ENCODE measurements around the gene DNAJB1.
A peak's percentile ranks its signal among the peaks of the same experiment; 100 is the strongest.

The DNAJB1 gene

GRCh38 chr19:14494411-14494810, 23.8 kb downstream of the DNAJB1 start:
- Histone ChIP-seq H3K36me3 (ENCODE audit: insufficient read depth, low read length) (no peaks in the 10 kb centered on the region), H2AFZ (ENCODE audit: low read length) (no peak overlapping the region), H3K4me2 (ENCODE audit: low read depth, low read length, poor library complexity, severe bottlenecking) (peak overlapping the region; percentile 99), H3K9me3 (ENCODE audit: insufficient read depth, low read depth, low read length) (no peaks in the 10 kb centered on the region), H3K9me2 (replicated peaks; ENCODE audit: low read depth, low read length) (no peaks in the 10 kb centered on the region), H3K4me1 (ENCODE audit: insufficient read depth, low read length, poor library complexity, severe bottlenecking) (peaks cover 18% of the 10 kb centered on the region), H4K20me1 (ENCODE audit: insufficient read depth, low read length, poor library complexity, severe bottlenecking) (no peaks in the 10 kb centered on the region), H3F3A (ENCODE audit: low read depth) (no peaks in the 10 kb centered on the region), H3K27me3 (ENCODE audit: insufficient read depth, low read length, poor library complexity, severe bottlenecking) (no peaks in the 10 kb centered on the region), H3K9ac (ENCODE audit: low read depth, low read length, poor library complexity, severe bottlenecking) (no peak overlapping the region), H3K4me3 (ENCODE audit: low read length, poor library complexity, severe bottlenecking) (peak overlapping the region; percentile 94), H3K79me2 (ENCODE audit: insufficient read depth, low read length) (peaks cover 10% of the 10 kb centered on the region; the same call in 1 of the 2 replicates)
- TF ChIP-seq EZH2phosphoT487 (IDR thresholded peaks at IDR 0.05; ENCODE audit: borderline replicate concordance) = no peak
- no peak for TF ChIP-seq CTCF (conservative IDR thresholded peaks at IDR 0.05; ENCODE audit: low read length)

GRCh38 chr19:14492756-14493337, 25.4 kb downstream of the DNAJB1 start:
- H3K9ac ChIP-seq (ENCODE audit: low read depth, low read length, poor library complexity, severe bottlenecking) = no peak overlapping the region
- H3K9me3 ChIP-seq (ENCODE audit: insufficient read depth, low read depth, low read length) = no peaks in the 10 kb centered on the region
- H4K20me1 ChIP-seq (ENCODE audit: insufficient read depth, low read length, poor library complexity, severe bottlenecking) = no peaks in the 10 kb centered on the region
- no peak for TF ChIP-seq CTCF (conservative IDR thresholded peaks at IDR 0.05; ENCODE audit: low read length)
- no peak for TF ChIP-seq EZH2phosphoT487 (IDR thresholded peaks at IDR 0.05; ENCODE audit: borderline replicate concordance)
- no peaks in the 10 kb centered on the region for H3K36me3 ChIP-seq (ENCODE audit: insufficient read depth, low read length)
- H3K9me2 ChIP-seq (replicated peaks; ENCODE audit: low read depth, low read length) = no peaks in the 10 kb centered on the region
- H3F3A ChIP-seq (ENCODE audit: low read depth) = no peaks in the 10 kb centered on the region
- H3K4me1 ChIP-seq (ENCODE audit: insufficient read depth, low read length, poor library complexity, severe bottlenecking) = peaks cover 18% of the 10 kb centered on the region
- H3K4me2 ChIP-seq (ENCODE audit: low read depth, low read length, poor library complexity, severe bottlenecking) = no peak overlapping the region
- peaks cover 10% of the 10 kb centered on the region; the same call in 1 of the 2 replicates for H3K79me2 ChIP-seq (ENCODE audit: insufficient read depth, low read length)
- no peaks in the 10 kb centered on the region for H3K27me3 ChIP-seq (ENCODE audit: insufficient read depth, low read length, poor library complexity, severe bottlenecking)
- no peak overlapping the region for H3K4me3 ChIP-seq (ENCODE audit: low read length, poor library complexity, severe bottlenecking)
- H2AFZ ChIP-seq (ENCODE audit: low read length) = no peak overlapping the region

GRCh38 chr19:14487370-14488125, 30.6 kb downstream of the DNAJB1 start:
- no peaks in the 10 kb centered on the region for H3K36me3 ChIP-seq (ENCODE audit: insufficient read depth, low read length)
- H3K79me2 ChIP-seq (ENCODE audit: insufficient read depth, low read length) = no peaks in the 10 kb centered on the region
- no peaks in the 10 kb centered on the region for H4K20me1 ChIP-seq (ENCODE audit: insufficient read depth, low read length, poor library complexity, severe bottlenecking)

More at GRCh38 chr19:14487370-14488125, 30.6 kb downstream of the DNAJB1 start:
- H3K4me1 ChIP-seq (ENCODE audit: insufficient read depth, low read length, poor library complexity, severe bottlenecking) = no peaks in the 10 kb centered on the region
- H3K9ac ChIP-seq (ENCODE audit: low read depth, low read length, poor library complexity, severe bottlenecking) = no peak overlapping the region
- no peaks in the 10 kb centered on the region for H3K27me3 ChIP-seq (ENCODE audit: insufficient read depth, low read length, poor library complexity, severe bottlenecking)
- H3K4me2 ChIP-seq (ENCODE audit: low read depth, low read length, poor library complexity, severe bottlenecking) = no peak overlapping the region
- H3K4me3 ChIP-seq (ENCODE audit: low read length, poor library complexity, severe bottlenecking) = no peak overlapping the region
- no peaks in the 10 kb centered on the region for H3F3A ChIP-seq (ENCODE audit: low read depth)
- no peaks in the 10 kb centered on the region for H3K9me3 ChIP-seq (ENCODE audit: insufficient read depth, low read depth, low read length)
- H3K9me2 ChIP-seq (replicated peaks; ENCODE audit: low read depth, low read length) = no peaks in the 10 kb centered on the region
- TF ChIP-seq EZH2phosphoT487 (IDR thresholded peaks at IDR 0.05; ENCODE audit: borderline replicate concordance) (no peak), CTCF (conservative IDR thresholded peaks at IDR 0.05; ENCODE audit: low read length) (no peak)
- H2AFZ ChIP-seq (ENCODE audit: low read length) = no peak overlapping the region

Data from Loucy (cell line).